ENCODE measurements around the gene VPS13D.

GRCh38 chr1:12479311-12479710 lies 249.5 kb downstream of the VPS13D start:
- TF ChIP-seq POLR2A (IDR thresholded peaks at IDR 0.05) (no peak), CTCF (IDR thresholded peaks at IDR 0.05 in 4 of 5, conservative IDR thresholded peaks at IDR 0.05 in 1 of 5) (no peak)
